Measurements from ENCODE around the gene LCE1F. TPM values are rescaled to one million over a fixed set of nuclear protein-coding genes. Genes with fewer than 3 reads are reported as not detected.

The LCE1F gene
- total and polyA plus RNA-seq, 4 donors: not detected

DNA sequence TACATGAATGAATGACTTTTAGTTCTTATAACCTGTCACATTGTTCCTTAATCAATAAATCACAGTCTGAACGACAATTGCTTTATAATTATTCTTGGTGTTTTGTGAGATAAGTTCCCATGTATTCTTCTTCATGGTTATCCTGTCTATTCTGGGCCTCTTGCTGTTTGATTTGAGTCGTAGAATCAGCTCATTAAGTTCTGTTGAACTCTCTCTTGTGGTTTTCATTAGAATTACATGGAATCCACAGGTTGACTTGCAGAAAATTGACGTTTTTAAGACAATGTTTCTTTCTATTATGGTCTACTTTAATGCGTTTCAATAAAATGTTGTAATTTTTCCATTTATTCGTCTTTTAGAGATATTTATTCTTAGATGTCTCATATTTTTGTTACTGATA lies 48.4 kb downstream of the LCE1F start:
- Histone ChIP-seq H3K9ac (ENCODE audit: insufficient read depth in 1 of 2, low read length in 2 of 2) (no peak overlapping the region), H3K4me3 (no peak overlapping the region), H3K27ac (ENCODE audit: low read depth in 1 of 2, low read length in 1 of 2) (no peak overlapping the region), H3K4me1 (ENCODE audit: control insufficient read depth in 5 of 5, insufficient read depth in 5 of 5, low read length in 5 of 5) (no peaks in the 10 kb centered on the region), H3K36me3 (ENCODE audit: control insufficient read depth in 4 of 4, insufficient read depth in 4 of 4, low read length in 4 of 4) (no peaks in the 10 kb centered on the region), H3K27me3 (ENCODE audit: control insufficient read depth in 3 of 3, insufficient read depth in 3 of 3, low read length in 2 of 3) (peaks cover 0 to 4% (median 0%) of the 10 kb centered on the region in 3 donors), H3K9me3 (ENCODE audit: control insufficient read depth in 4 of 4, insufficient read depth in 3 of 4, low read length in 3 of 4) (no peaks in the 10 kb centered on the region)
- WGBS, 2 donors: 44% methylated on average over 5 of the region's 5 CpGs
- ATAC-seq (ENCODE audit: insufficient read depth, low FRiP score) (no peak), DNase-seq (no peak)
- TF ChIP-seq, protein P1, sequence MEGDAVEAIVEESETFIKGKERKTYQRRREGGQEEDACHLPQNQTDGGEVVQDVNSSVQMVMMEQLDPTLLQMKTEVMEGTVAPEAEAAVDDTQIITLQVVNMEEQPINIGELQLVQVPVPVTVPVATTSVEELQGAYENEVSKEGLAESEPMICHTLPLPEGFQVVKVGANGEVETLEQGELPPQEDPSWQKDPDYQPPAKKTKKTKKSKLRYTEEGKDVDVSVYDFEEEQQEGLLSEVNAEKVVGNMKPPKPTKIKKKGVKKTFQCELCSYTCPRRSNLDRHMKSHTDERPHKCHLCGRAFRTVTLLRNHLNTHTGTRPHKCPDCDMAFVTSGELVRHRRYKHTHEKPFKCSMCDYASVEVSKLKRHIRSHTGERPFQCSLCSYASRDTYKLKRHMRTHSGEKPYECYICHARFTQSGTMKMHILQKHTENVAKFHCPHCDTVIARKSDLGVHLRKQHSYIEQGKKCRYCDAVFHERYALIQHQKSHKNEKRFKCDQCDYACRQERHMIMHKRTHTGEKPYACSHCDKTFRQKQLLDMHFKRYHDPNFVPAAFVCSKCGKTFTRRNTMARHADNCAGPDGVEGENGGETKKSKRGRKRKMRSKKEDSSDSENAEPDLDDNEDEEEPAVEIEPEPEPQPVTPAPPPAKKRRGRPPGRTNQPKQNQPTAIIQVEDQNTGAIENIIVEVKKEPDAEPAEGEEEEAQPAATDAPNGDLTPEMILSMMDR (IDR thresholded peaks at IDR 0.05; ENCODE audit: control extremely low read depth, extremely low read depth): no peak

GRCh38 chr1:152824964-152825363 lies 50.0 kb downstream of the LCE1F start:
- Histone ChIP-seq H3K36me3 (ENCODE audit: control insufficient read depth in 4 of 4, insufficient read depth in 4 of 4, low read length in 4 of 4) (no peaks in the 10 kb centered on the region), H3K27ac (ENCODE audit: low read depth in 1 of 2, low read length in 1 of 2) (no peak overlapping the region), H3K4me3 (no peak overlapping the region), H3K9ac (ENCODE audit: insufficient read depth in 1 of 2, low read length in 2 of 2) (no peak overlapping the region), H3K27me3 (ENCODE audit: control insufficient read depth in 3 of 3, insufficient read depth in 3 of 3, low read length in 2 of 3) (peaks cover 0 to 4% (median 0%) of the 10 kb centered on the region in 3 donors), H3K4me1 (ENCODE audit: control insufficient read depth in 5 of 5, insufficient read depth in 5 of 5, low read length in 5 of 5) (no peaks in the 10 kb centered on the region), H3K9me3 (ENCODE audit: control insufficient read depth in 4 of 4, insufficient read depth in 3 of 4, low read length in 3 of 4) (peaks cover 0 to 2% (median 0%) of the 10 kb centered on the region in 4 donors)
- DNase-seq (no peak), ATAC-seq (ENCODE audit: insufficient read depth, low FRiP score) (no peak)
- TF ChIP-seq, protein P1 (IDR thresholded peaks at IDR 0.05; ENCODE audit: control extremely low read depth, extremely low read depth): no peak

Other genes with a start within 250 kb of the LCE1F start
- not detected for gene LCE3E, start 208.4 kb upstream of the LCE1F start, total RNA-seq
- not detected for gene LCE3E, start 208.4 kb upstream of the LCE1F start, polyA plus RNA-seq
- gene LCE3D, start 194.6 kb upstream of the LCE1F start, total RNA-seq: not detected
- gene LCE3D, start 194.6 kb upstream of the LCE1F start, polyA plus RNA-seq: not detected
- gene LCE3C, start 174.9 kb upstream of the LCE1F start, total RNA-seq: not detected
- not detected for gene LCE3C, start 174.9 kb upstream of the LCE1F start, polyA plus RNA-seq
- gene LCE3B, start 161.3 kb upstream of the LCE1F start, total RNA-seq: not detected
- not detected for gene LCE3B, start 161.3 kb upstream of the LCE1F start, polyA plus RNA-seq
- gene LCE3A, start 152.0 kb upstream of the LCE1F start, total RNA-seq: not detected
- gene LCE3A, start 152.0 kb upstream of the LCE1F start, polyA plus RNA-seq: not detected
- not detected for gene LCE2D, start 111.8 kb upstream of the LCE1F start, total RNA-seq
- not detected for gene LCE2D, start 111.8 kb upstream of the LCE1F start, polyA plus RNA-seq
- not detected for gene LCE2C, start 99.9 kb upstream of the LCE1F start, total RNA-seq
- gene LCE2C, start 99.9 kb upstream of the LCE1F start, polyA plus RNA-seq: not detected
- not detected for gene LCE2B, start 89.0 kb upstream of the LCE1F start, total RNA-seq
- gene LCE2B, start 89.0 kb upstream of the LCE1F start, polyA plus RNA-seq: not detected
- not detected for gene LCE2A, start 76.8 kb upstream of the LCE1F start, total RNA-seq
- not detected for gene LCE2A, start 76.8 kb upstream of the LCE1F start, polyA plus RNA-seq
- not detected for gene LCE4A, start 67.0 kb upstream of the LCE1F start, total RNA-seq
- not detected for gene LCE4A, start 67.0 kb upstream of the LCE1F start, polyA plus RNA-seq
- gene KPRP, start 17.1 kb upstream of the LCE1F start, total RNA-seq: not detected
- gene KPRP, start 17.1 kb upstream of the LCE1F start, polyA plus RNA-seq: not detected
- gene LCE1E, start 11.1 kb downstream of the LCE1F start, total RNA-seq: not detected
- not detected for gene LCE1E, start 11.1 kb downstream of the LCE1F start, polyA plus RNA-seq
- gene LCE1D, start 21.6 kb downstream of the LCE1F start, total RNA-seq: not detected
- gene LCE1D, start 21.6 kb downstream of the LCE1F start, polyA plus RNA-seq: not detected
- gene LCE1C, start 31.5 kb downstream of the LCE1F start, total RNA-seq: not detected
- not detected for gene LCE1C, start 31.5 kb downstream of the LCE1F start, polyA plus RNA-seq
- gene LCE1B, start 36.8 kb downstream of the LCE1F start, total RNA-seq: not detected
- not detected for gene LCE1B, start 36.8 kb downstream of the LCE1F start, polyA plus RNA-seq
- not detected for gene LCE1A, start 52.3 kb downstream of the LCE1F start, total RNA-seq
- not detected for gene LCE1A, start 52.3 kb downstream of the LCE1F start, polyA plus RNA-seq
- not detected for gene LCE6A, start 67.7 kb downstream of the LCE1F start, total RNA-seq
- gene LCE6A, start 67.7 kb downstream of the LCE1F start, polyA plus RNA-seq: not detected
- not detected for gene LCE7A, start 84.9 kb downstream of the LCE1F start, total RNA-seq
- not detected for gene LCE7A, start 84.9 kb downstream of the LCE1F start, polyA plus RNA-seq
- not detected for gene SMCP, start 103.2 kb downstream of the LCE1F start, total RNA-seq
- gene SMCP, start 103.2 kb downstream of the LCE1F start, polyA plus RNA-seq: not detected
- gene IVL, start 133.4 kb downstream of the LCE1F start, total RNA-seq: under 1 TPM in 1 of 2 donors, not detected in 1; 0.31 TPM
- gene IVL, start 133.4 kb downstream of the LCE1F start, polyA plus RNA-seq: under 1 TPM; 0.22 to 0.52 TPM
- not detected for gene SPRR5, start 172.1 kb downstream of the LCE1F start, total RNA-seq
- under 1 TPM in 1 of 2 donors, not detected in 1; 0.05 TPM for gene SPRR5, start 172.1 kb downstream of the LCE1F start, polyA plus RNA-seq
- not detected for gene SPRR4, start 195.5 kb downstream of the LCE1F start, total RNA-seq
- gene SPRR4, start 195.5 kb downstream of the LCE1F start, polyA plus RNA-seq: not detected
- not detected for gene SPRR1A, start 208.9 kb downstream of the LCE1F start, total RNA-seq
- gene SPRR1A, start 208.9 kb downstream of the LCE1F start, polyA plus RNA-seq: not detected
- 1 to 10 TPM in 1 of 2 donors, not detected in 1; 1.9 TPM for gene SPRR3, start 226.6 kb downstream of the LCE1F start, total RNA-seq
- gene SPRR3, start 226.6 kb downstream of the LCE1F start, polyA plus RNA-seq: 1 to 10 TPM in 1 of 2 donors, under 1 TPM in 1; 0.50 to 1.2 TPM

All from lung (tissue), 12 donors.